Dermis blood vessel endothelial cell (primary cell): ENCODE measurements around the gene PLA2G4E. TPM values are rescaled to one million over a fixed set of nuclear protein-coding genes. Genes with fewer than 3 reads are reported as not detected.

Source experiments
- DNase-seq: peaks from one replicate; pipeline ENCODE4 v3.0.0; 2010
- total RNA-seq: library from RNA; depleted of rRNA; stranded (reverse); fragments of >200 nt; gene quantifications from 2 replicates; pipeline ENCODE4 v1.2.3, GENCODE V29; 2014

The PLA2G4E gene
- total RNA-seq, 1 donor from 2014 or later: not detected

DNA sequence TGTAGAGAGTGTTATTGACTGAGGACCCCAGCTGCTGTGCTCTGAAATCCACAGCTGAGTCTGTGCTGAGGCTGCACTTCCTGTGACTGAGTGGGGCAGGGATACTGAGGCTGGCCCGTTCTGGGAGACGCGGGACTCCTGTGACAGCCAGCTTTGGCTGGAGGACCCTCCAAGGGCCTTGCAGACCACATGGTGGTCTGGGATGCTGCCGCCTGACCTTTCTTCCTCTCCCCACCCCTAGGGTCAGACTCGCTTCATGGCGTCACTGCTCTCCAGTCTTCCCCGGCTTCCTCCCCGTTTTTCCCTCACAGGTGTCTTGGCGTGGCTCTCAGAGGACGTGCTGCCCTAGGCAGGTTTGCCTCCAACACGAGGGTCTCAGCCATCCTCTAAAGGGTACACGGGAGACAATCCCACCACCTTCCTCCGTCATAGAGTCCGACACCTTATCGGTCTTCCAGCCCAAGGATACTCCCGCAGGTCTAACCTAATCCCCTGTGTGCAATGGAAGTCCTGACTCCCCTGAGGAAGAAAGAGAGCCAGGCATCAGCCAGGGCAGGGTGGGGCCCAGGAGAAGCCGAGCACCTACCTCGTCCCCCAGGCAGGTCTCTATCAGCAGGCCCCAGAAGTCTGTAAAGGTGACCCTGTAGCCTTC is 28.6 kb downstream of the PLA2G4E start:
- DNase-seq: no peak

DNA sequence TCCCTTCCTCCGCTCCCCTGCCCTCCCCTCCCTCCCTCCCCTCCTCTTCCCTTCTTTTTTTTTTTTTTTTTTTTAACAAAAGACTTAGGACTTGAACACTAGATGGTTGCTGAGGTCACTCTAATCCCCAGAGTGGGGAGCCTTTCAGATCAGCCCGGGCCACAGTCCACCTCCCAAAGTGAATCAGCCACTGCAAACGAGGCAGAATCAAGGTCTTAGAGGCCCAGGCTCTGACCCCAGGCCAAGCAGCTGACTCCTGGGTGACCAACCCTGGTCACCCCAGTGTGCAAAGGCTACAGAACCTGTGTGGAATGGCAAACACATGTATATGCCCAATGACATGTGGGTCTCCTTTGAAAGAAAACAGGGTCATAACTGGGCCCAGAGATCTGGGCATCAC is 30.2 kb downstream of the PLA2G4E start:
- DNase-seq: no peak

DNA sequence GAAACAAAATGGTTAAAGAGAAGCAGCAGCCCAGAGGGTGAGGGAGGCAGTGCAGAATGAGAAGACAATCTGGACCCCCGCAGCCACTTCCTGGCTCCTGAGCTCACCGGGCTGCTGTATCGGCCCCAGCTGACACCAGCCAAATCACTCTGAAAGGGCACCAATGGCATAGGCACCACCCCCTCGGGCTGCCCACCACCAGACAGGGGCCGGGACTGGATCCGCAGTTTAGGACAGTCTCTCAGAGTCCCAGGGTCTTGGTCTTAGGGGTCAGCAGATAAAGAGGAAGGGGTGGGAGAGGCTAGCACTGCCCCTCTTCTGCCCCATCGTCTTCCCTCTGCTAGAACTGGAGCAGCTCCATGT is 30.6 kb downstream of the PLA2G4E start:
- no peak for DNase-seq

DNA sequence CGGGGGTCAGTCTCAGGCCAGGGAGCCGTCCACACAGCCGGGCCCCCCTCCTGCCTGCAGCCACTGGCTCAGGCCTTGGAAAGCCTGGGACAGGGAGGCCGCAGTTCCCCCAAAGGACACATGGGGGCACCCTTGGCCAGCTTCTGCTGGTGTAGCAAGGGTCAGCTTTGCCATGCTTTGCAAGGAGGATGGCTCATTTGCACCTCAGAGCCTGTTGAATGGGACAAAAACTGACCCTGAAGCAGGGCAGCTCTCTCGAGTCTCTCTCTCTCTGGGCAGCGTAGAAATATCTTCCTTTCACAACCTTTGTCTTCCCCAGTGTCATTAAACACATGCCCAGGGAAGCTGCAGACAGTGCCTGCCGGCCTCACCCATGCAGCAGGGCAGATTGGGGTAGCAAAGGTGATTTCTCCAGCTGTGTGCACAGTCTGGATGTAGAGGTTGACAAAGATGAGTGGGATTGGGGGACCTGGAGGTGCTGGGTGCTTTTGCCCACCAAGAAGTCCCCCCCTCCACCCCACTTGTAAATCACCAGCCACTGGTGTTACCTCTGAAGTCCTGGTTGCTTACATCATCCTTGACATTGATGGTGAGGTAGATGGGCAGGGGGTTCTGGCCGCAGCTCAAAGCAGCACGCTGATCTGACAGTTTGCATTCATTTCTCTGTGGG is 31.1 kb downstream of the PLA2G4E start:
- peak; percentile 87 for DNase-seq

DNA sequence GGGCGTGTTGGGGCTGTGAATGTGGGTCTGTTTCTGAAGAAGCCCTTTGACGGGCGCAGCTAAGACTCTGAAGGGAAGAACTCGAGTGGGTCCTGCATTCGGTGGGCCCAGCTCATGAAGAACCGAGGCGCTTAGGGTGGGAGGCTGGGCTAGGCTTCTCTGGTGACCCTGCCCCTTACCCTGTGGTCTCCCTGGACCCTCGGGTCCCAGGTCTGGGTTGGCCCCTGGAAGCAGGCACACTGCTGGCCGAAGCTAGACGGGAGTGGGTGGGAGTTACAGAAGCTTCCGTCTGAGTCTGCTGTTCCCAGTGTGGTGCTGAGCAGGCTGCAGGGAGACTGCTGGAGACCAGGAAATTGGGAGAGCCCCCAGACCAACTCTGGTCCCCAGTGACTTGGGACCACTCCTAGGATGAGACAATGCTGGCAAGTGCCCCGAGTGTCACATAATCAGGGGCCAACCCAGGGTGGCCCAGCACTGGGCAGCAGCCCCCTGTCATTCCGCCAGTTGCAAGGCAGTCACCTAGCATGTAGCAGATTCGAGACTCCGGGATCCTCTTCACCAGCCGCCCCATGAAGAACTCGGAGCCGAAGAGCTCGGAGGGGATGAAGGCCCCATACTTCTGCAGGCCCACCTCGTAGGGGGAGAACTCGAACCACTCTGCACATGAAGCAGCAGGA is 31.8 kb downstream of the PLA2G4E start:
- DNase-seq: no peak

DNA sequence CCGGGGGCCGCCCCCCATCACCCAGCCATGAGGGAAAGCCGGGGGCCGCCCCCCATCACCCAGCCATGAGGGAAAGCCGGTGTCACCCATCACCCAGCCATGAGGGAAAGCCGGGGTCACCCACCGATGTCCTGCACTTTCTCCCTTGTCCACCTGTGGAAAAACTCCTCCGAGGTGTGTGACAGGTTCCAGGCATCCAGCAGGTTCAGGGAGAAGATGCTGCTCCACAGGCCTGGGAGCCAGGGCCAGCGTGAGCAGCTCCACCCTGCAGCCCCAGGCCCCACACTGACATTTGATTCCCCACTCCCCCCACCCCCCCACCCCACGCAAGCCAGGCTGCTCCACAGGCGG is 32.9 kb downstream of the PLA2G4E start:
- no peak for DNase-seq

DNA sequence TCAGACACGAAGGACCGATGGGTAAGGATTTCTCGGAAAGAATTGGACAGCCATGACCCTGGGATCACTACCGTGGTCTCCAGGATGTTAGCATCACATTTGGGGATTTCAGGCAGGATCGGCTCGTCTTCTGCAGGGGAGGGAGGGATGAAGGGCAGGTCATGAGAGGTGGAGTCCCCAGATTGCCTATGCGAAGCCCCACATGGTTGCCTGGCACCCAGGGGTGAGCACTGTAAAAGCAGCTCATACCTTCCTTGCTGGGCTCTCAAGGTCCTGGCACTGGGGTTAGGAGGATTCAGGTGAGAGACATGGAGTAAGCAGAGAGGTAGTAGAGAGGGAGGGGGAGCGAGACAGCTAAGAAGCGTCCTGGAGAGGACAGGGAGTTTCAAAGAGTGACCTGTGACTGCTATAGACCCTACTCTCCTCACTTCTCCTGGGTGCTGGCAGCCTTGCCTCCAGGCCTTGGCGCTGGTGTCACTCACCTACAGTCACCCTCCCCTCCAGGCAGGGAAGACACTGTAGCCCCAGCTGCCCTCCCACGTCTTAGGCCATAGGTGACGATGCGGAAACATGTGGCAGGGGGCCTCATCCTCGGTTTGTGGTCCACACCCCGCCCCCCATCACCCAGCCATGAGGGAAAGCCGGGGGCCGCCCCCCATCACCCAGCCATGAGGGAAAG is 33.5 kb downstream of the PLA2G4E start:
- DNase-seq: no peak

DNA sequence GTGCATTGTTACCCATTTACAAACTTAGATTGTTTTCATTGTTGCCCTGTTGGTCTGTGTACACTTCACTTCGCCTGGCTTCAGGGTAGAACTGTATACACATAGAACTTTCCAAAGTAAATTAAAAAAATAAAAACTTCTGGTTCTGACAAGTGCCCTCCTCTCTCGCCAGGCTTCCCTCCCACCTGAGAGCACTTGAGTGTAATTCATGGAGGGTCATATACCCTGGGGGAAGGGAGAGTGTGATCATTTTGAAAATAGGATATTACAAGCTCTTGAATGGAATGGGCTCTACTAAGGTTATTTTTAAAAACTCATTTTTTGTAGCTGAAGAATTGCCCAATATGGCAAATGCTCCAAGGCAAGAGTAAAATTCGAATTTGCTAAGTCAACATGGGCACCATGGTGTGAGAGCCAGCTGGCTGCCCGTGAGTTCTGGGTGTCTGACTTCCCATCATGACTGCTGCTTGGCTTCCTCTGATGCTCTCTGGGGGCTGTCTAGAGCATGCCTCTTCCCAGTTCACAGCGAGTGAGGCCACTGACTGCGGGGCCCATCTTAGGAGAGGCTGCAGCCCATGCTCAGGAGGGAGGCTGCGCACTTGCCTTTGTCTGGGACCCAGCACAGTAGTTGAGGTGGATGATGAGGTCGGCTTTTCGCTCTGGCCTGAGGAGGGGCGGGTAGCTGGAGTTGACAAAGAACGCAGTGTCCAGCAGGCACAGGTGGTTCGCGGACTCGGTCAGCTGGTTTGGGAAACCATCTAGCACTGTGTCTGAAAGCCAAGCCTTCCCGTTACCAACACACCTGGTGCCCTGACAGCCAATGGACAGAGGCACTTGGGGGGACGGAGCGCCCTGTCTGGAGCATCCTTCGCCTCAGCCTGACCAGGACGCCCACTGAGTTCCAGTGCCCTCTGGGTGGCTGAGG is 35.3 kb downstream of the PLA2G4E start:
- no peak for DNase-seq

DNA sequence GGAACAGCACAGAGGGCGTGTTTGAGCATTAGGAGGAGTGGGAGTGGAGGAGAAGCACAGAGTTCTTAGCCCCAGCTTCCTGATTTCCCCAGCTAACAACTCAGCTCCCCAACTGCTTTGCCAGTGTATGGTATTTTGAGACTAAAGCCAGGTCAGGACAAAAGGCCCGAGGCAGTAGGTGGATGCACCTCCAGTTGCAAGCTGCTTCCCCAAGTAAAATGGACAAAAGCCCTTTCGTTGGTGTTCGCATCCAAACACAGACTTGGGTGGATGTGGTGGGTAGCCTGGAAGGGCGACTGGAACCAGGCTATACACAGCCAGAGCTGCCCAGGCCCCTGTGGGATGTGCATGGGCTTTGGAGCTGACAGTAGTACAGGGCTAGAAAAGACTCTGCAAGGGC is 36.2 kb downstream of the PLA2G4E start:
- no peak for DNase-seq

DNA sequence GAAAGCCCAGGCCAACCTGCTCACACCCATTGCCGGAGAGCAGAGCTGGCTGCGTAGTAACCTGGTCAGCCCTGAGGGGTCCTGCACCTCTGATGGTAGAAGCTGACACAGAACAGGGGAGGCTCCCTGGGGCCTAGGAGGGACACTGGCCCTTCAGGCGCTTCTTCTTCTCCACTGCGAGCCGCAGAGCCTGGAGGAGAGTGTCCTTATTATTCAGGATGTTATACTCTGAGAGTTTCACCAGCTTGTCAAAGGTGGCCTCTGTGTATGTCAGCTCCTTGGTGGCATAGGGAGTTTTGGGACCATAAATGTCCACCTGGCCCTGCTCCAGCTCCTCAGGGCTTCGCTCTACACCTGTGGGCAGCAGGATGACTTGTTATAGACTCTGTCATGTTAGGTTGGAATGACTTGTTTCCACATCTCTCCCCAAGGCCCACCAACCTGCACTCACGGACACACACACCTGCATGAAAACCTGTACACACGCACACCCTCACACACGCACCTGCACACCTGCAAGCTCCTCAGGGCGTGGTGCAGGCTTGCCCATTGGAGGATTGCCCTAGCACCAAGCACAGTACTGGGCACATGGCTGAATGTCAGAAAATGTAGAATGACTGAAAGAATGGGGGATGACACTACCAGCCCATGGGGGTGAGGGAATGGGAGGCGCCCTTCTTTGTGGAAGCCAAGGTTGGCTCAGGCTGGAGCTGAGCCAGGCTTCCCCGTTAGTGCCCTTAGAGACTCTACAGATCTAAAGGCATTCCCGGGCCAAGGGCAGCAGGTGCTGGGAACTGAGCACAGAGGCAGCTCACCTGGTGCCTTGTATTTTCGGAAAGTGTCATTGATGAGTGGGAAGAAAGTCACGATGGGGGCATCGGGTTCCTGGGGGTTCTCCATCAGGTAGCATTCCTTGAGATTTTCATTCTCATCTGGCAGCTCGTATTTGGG is 36.9 kb downstream of the PLA2G4E start:
- no peak for DNase-seq

DNA sequence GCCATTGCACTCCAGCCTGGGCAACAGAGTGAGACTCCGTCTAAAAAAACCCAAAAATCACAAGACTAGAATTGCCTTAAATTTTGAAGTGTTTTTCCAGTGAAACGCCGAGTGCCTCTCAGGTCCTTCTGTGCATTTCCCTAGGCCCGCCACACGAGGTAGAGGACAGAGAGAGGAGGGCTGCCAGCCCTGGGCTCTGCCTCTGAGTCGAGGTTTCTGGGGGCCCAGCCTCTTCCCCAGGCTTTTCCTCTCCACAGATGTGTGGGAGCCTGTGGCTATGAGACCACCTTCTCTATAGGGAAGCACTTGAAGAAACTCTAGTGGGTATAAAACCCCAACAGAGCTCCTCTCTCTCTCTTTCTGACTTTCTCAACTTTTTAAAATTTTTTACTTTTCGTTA is 37.6 kb downstream of the PLA2G4E start:
- no peak for DNase-seq

DNA sequence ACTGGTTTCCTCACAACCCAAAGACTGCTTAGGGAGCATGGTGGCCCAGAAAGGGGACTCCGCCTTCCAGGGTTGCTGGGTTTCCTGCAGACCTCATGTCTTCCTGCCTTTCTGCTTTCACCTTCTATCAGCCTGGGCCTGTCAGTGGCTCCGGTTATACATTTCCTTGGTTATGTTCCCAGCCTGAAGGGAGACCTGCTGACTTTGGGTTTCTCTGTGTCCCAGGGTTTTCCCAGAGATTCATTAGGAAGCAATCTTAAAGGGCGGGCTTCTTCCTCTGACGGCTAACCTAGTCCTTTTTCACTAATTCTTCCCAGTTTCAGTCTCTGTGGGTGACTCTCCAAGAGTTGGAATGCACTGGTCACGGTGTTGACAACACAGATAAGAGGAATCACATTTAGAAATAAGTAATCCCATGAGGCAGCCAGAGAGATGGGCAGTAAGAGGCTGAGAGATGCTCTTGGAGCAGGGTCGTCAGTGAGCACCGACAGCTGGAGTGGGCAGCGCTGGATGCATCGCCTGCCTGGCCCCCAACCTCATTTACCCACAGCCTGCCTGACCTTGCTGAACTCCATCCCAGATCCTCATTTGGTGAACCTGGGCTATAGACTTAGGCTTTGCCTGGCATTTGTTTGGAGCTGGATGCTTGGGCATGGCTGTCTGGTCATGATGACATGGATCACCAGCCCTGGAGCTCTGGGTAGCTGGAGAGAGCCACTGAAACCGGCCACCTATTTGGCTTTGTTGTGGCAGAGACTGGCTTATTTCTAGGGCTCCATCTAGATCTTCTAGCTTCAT is 38.5 kb downstream of the PLA2G4E start:
- DNase-seq: no peak

DNA sequence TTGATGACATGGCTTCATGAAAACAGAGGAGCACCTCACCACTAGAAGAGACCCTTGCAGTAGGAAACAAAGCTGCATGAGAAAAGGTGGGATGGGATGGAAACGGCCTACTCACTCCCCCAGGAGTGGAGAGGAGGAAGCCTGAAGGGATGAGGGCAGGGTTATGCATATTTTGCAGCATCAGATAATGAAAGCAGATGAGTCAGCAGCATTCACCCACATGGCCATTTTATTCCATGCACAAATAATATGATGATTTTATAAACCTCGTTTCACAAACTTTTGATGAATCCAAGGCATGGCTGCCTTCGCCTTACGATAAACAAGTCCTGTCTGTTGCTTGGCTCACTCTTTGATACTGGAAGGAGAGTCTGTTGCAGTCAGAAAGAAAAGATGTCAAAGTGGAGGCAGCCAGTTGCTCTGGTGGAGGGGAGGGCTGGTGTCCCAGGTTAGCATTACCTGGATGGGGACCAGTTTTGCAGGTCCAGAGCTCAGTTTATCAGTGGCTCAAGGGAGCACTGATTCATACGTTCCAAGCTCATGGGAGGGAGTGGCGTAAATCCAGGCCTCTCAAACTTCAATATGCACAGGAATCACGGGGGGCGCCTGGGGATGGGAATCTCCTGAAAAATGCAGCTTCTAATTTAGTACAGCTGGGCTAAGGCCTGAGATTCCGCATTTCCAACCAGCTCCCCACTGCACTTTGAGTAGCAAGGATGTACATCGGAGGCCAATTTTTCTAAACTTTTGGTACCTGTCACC is 39.3 kb downstream of the PLA2G4E start:
- no peak for DNase-seq

DNA sequence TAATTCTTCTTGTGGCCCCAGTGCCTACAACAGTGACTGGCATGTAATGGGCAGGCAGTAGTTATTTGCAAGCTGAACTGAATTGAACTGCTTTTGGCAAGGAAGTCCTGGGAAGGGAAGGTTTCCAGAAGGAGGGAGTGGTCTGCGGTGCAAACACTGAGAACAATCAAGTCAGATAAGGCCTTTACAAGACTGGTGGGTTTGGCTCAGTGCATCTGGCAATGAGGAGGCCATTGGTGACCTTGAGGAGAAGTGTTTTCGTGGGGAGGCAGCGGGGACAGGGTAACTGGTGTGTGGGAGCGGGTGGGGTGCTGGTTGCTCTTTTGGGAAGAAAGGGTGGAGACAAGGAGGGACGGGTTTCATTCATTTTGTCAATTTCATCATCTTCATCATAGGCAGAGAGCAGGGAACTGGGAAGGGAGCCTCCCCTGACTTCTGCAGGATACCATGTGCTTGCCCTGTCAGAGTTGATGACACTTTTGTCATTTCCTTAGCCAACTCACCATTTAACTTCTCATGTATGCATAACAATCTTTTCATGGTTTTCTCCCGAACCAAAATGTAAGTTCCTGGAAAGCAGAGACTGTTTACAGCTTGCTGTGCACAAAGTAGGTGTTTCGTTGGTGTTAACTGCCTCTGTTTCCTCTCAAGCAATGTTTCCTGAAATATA is 40.1 kb downstream of the PLA2G4E start:
- DNase-seq: peak; percentile 31

DNA sequence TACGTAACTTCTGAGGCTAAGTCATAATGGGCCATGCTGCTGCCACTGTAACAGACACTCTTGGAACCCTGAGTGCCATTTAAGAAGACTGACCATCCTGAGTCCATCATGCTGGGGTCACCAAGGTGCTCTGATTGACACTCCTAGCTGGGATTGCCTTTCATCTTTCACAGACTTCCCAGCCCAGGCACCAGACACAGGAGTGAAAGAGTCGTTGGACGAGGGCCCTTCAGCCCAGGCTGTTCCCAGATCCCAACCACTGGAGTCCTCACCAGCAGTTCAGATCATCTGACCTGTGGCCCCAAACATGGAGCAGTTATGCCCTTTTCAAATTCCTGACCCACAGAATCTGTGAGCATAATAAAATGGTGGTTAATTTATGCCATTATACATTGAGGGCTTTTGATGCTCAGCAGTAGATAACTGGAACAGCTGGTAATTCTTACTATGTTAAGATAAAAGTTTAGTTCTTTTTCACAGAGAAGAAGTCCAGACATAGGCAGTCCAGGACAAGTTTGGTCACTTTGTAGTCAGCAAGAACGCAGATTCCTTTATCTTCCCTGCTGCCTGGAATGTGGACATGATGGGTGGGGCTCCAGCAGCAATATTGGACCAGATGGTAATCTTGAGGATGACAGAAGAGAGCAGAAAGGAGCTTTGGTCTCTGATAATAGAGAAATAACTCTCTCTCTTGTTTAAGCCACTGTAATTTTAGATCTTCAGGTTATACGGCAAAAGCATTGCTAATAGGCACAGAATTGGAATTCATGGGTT is 41.2 kb downstream of the PLA2G4E start:
- no peak for DNase-seq

DNA sequence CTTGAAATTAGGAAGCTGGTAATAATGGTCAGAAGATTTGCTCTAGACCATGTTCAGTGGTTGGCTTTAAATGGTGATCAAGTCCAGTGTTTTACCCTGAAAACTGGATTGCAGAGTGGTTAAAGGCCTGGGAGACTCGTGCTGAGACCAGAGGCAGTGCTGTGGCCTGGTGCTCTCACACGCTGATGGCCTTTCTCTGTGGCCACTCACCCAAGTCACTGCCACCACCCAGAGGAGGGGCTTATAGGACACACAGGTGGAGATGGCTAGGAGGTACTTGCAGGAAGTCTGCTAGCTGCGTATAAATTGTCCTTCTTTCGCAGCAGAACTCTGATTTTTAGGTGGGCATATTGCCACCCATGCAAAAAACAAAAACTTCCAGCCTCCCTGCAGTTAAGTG is 42.3 kb downstream of the PLA2G4E start:
- DNase-seq: no peak

DNA sequence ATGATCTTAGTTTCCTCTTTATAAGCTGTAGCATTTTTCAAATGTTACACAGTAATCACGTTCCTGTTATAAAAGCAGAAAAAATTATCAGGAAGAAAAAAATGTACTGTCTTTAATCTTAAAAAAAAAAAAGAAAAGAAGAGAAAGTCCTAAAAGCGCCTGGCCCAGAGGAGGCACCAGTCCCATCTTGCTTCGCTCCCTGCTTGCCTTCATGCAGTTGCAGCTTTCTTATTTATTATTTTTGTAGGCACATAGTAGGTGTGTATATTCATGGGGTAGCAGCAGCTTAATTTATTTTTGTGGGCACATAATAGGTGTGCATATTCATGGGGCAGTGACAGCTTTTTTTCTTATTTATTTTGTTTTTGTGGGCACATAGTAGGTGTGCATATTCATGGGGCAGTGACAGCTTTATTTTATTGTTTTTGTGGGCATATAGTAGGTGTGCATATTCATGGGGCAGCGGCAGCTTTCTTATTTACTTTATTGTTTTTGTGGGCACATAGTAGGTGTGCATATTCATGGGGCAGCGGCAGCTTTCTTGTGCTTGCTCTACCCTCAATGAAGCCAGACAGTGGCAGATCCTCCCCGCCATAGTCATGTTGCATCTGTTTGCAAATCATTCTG is 43.0 kb downstream of the PLA2G4E start:
- DNase-seq: no peak

DNA sequence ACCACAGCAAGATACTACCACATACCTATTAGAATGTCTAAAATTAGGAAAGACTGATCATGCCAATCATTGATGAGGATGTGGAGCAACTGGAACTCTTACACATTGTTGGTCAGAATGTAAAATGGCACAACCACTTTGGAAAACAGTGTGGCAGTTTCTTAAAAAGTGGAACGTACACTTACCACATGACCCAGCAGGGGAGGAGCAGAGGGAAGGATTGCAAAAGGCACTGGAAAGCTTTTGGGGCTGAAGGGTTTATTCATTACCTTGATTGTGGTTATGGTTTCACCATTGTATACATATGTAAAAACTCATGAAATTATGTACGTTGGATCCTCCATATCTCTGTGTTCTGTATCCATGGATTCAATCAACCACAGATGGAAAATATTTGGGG is 45.2 kb downstream of the PLA2G4E start:
- DNase-seq: no peak
